ENCODE measurements around the gene NELFCD.
A peak's percentile ranks its signal among the peaks of the same experiment; 100 is the strongest.

The NELFCD gene

DNA sequence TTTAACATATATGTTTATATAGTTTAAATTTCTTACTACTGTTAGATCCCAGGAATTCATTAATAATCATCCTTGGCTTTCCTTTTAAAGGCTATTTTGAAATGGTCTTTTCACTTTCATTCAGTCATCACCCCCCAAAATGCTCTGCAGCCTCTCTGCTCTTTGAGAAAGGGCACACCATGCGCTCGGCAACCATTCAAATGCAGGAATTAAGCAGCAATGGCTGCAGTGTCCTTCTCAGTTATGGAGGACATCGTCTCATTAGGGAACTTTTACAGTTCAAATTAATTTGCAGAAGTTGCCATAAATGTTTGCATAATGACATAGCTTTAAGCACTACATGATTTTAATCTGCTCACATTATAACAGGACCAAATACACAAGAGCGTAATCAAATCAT is 44.5 kb downstream of the NELFCD start:
- DNase-seq (ENCODE audit: low read depth) = no peak
- H3K4me3 ChIP-seq (ENCODE audit: low read length) = no peak overlapping the region
- TF ChIP-seq, protein P1, sequence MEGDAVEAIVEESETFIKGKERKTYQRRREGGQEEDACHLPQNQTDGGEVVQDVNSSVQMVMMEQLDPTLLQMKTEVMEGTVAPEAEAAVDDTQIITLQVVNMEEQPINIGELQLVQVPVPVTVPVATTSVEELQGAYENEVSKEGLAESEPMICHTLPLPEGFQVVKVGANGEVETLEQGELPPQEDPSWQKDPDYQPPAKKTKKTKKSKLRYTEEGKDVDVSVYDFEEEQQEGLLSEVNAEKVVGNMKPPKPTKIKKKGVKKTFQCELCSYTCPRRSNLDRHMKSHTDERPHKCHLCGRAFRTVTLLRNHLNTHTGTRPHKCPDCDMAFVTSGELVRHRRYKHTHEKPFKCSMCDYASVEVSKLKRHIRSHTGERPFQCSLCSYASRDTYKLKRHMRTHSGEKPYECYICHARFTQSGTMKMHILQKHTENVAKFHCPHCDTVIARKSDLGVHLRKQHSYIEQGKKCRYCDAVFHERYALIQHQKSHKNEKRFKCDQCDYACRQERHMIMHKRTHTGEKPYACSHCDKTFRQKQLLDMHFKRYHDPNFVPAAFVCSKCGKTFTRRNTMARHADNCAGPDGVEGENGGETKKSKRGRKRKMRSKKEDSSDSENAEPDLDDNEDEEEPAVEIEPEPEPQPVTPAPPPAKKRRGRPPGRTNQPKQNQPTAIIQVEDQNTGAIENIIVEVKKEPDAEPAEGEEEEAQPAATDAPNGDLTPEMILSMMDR (IDR thresholded peaks at IDR 0.05; ENCODE audit: insufficient read depth, low read depth, low read length, missing control alignments) = no peak

DNA sequence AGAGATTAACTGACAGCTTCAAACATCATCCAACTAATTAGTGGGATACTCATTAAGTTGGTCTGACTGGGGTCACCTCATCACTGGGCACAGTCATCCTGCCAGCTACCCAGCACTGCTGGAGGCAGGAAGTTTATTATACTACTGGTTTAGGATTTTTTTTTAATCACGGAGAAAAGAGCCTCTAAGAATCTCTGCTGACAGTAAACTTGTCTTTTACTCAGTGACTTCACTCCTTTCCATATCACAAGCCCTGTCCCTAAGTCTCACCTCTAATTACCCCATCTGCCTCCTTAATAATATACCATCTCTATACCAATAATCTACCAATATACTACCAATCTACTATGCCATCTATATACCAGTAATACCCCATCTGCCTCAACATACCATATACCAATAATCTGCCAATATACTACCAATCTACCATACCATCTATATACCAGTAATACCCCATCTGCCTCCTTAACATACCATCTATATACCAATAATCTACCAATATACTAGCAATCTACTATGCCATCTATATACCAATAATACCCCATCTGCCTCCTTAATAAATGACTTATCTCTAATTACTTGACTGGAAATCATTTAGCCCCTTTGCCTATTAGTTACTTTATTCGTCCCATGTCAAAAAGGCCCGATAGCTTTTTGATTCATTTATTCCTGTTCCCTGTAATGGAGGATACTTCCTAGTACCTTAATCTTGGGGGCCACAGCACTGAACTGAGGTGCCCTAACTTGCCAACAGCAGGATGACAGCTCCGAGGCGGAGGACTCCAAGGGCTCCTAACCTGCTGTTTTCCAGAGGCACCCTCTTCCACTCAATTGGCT is 46.1 kb downstream of the NELFCD start:
- TF ChIP-seq, protein P1 (IDR thresholded peaks at IDR 0.05; ENCODE audit: insufficient read depth, low read depth, low read length, missing control alignments) = no peak
- no peak overlapping the region for H3K4me3 ChIP-seq (ENCODE audit: low read length)
- no peak for DNase-seq (ENCODE audit: low read depth)

DNA sequence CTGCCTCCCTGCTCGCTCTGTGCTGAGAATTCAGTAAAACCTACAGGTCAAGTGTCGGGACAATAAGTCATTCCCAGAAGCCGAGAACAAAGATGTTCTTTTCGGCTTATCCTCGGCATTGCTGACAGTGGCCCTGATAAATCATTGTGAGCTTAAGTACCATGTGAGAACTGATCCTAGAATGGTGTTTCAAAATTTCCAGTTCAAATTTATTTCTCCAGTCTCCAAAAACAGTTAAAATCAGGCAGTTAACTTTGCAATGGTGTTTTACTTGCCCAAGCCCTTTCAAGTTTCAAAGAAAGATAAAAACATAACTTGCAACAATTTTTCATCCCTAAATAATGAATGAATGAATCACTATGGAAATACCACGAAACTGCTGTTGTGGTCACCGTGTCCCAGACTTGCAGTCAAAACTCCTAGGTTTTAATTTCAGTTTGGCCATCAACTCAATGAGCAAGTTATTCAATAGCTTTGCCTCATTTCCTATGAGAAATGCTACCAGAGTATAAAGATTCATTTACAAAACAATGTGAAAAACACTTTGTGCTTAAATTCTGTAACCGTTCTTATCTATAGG is 46.8 kb downstream of the NELFCD start:
- DNase-seq (ENCODE audit: low read depth) = no peak
- H3K4me3 ChIP-seq (ENCODE audit: low read length) = no peak overlapping the region
- TF ChIP-seq, protein P1 (IDR thresholded peaks at IDR 0.05; ENCODE audit: insufficient read depth, low read depth, low read length, missing control alignments) = no peak

DNA sequence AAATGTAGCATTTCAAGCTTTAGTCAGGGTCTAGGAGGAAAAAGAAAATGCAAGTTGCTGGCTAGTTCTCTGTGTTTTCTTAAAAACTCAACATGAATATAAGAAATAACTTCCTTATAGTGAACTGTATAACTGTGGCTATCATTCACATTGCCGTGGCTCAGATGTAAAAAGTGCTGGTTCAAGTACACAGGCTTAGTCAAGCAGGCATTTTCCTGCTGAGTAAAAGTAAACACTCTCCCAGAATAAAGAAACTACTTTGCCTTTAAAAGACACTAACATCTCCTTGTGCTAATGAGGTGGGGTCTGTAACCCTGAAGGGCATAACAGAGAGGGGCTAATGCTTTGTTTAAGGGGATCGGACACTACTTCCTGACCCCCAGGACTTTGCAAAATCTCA is 47.8 kb downstream of the NELFCD start:
- peak overlapping the region; percentile 27 for H3K4me3 ChIP-seq (ENCODE audit: low read length)
- TF ChIP-seq, protein P1 (IDR thresholded peaks at IDR 0.05; ENCODE audit: insufficient read depth, low read depth, low read length, missing control alignments) = no peak
- DNase-seq (ENCODE audit: low read depth) = no peak

DNA sequence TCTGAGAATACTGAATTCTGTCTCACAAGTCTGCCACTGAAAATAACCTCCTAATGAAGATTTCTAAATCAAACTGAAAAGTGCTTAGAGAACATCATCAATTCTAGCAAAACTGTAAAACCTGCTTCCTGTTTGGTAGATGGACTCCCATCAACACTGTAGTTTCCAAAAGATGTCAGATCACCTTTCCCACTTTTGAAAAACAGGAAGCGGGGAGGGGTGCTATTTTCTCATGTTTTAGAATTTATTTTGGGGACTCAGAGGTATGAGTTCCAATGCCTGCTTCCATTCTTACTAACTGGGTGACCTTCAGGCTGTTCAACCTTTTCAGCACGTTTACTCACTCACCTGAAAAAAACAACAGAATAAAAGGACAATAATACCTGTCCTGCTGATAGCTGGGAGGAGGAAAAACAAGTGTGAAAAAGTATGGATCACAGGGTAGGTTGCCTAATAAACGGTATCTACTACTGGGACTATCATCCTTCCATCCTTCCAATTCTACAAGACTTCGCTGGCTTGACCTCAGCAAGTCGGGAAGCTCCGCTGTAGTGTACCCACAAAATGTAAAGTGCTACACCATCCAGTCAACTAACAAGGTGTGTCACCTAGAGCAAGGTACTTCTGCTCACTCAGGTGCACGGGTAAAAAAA is 50.0 kb downstream of the NELFCD start:
- DNase-seq (ENCODE audit: low read depth) = no peak
- H3K4me3 ChIP-seq (ENCODE audit: low read length) = peak overlapping the region; percentile 78
- TF ChIP-seq, protein P1 (IDR thresholded peaks at IDR 0.05; ENCODE audit: insufficient read depth, low read depth, low read length, missing control alignments) = no peak

DNA sequence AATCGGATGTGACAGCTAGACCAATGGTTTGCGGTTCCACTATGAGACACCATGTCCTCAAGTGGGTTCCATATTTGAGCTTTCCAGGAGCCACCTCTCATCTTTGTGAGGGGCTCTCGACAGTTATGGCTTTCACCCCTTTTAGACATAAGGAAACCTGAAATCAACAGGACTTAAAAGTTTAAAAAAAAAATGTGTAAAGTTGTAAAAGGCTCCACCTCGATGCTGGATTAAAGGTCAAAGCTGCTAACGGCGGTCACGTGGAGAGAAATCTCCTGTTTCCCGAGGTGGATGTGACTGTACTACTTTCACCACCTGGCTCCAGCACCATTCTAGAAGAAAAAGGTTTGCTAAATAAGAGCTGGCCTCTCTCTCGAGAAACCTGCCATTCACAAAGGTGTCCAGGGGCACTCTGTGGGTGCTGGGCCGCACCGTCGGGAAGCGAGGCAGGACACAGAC is 50.5 kb downstream of the NELFCD start:
- TF ChIP-seq, protein P1 (IDR thresholded peaks at IDR 0.05; ENCODE audit: insufficient read depth, low read depth, low read length, missing control alignments) = no peak
- H3K4me3 ChIP-seq (ENCODE audit: low read length) = peak overlapping the region; percentile 78
- DNase-seq (ENCODE audit: low read depth) = no peak

All from epithelial cell of esophagus (primary cell).